Right cardiac atrium (tissue), 5 donors: Measurements from ENCODE around the gene OR14A16. TPM values are rescaled to one million over a fixed set of nuclear protein-coding genes. Genes with fewer than 3 reads are reported as not detected.

Experiments used
- polyA plus RNA-seq: library from polyadenylated mRNA; stranded (reverse); fragments of 200-250 nt; gene quantifications from one replicate; pipeline ENCODE4 v1.2.3, GENCODE V29; 2013
- total RNA-seq, 4 donors: library from RNA; stranded (reverse); fragmentation: NEBNext Ultra II Directional; extraction: Animal tissue kit (Norgen Biotek cat#: 25700); gene quantifications; one replicate each; pipeline ENCODE4 v1.2.1, GENCODE V29; 2021
- donor health status: healthy with polysubstance abuse.
- donor health status: DM: no; HTN: yes; CAD: no.
- donor health status: DM: no; HTN: no; CAD: no.
- donor health status: DM: no; HTN: yes; CAD: no; lungs with severe emphysema.
- donor health status: DM: yes; HTN: yes; CAD: no.

Gene OR14A16
- total and polyA plus RNA-seq, 5 donors, result not detected

Other genes with a start within 250 kb of the OR14A16 start
- not detected for gene OR2G2, start 235.8 kb downstream of the OR14A16 start, total RNA-seq
- gene OR2G2, start 235.8 kb downstream of the OR14A16 start, polyA plus RNA-seq, result not detected
- gene OR2G3, start 218.5 kb downstream of the OR14A16 start, total RNA-seq, result not detected
- gene OR2G3, start 218.5 kb downstream of the OR14A16 start, polyA plus RNA-seq, result not detected
- not detected for gene OR13G1, start 144.4 kb downstream of the OR14A16 start, total RNA-seq
- not detected for gene OR13G1, start 144.4 kb downstream of the OR14A16 start, polyA plus RNA-seq
- gene OR6F1, start 107.5 kb downstream of the OR14A16 start, total RNA-seq, result not detected
- not detected for gene OR6F1, start 107.5 kb downstream of the OR14A16 start, polyA plus RNA-seq
- not detected for gene OR14K1, start 85.5 kb downstream of the OR14A16 start, total RNA-seq
- not detected for gene OR14K1, start 85.5 kb downstream of the OR14A16 start, polyA plus RNA-seq
- not detected for gene OR14A2, start 76.0 kb downstream of the OR14A16 start, total RNA-seq
- not detected for gene OR14A2, start 76.0 kb downstream of the OR14A16 start, polyA plus RNA-seq
- gene OR1C1, start 63.6 kb downstream of the OR14A16 start, total RNA-seq, result not detected
- not detected for gene OR1C1, start 63.6 kb downstream of the OR14A16 start, polyA plus RNA-seq
- not detected for gene OR11L1, start 17.8 kb upstream of the OR14A16 start, total RNA-seq
- gene OR11L1, start 17.8 kb upstream of the OR14A16 start, polyA plus RNA-seq, result not detected
- under 1 TPM; 0.25 to 0.56 (median 0.47) TPM for gene TRIM58, start 33.1 kb upstream of the OR14A16 start, total RNA-seq
- 0.07 TPM for gene TRIM58, start 33.1 kb upstream of the OR14A16 start, polyA plus RNA-seq
- under 1 TPM in 1 of 4 donors, not detected in 3; 0.26 TPM for gene OR2W3, start 71.5 kb upstream of the OR14A16 start, total RNA-seq
- gene OR2W3, start 71.5 kb upstream of the OR14A16 start, polyA plus RNA-seq, result not detected
- not detected for gene OR2T8, start 96.1 kb upstream of the OR14A16 start, total RNA-seq
- not detected for gene OR2T8, start 96.1 kb upstream of the OR14A16 start, polyA plus RNA-seq
- not detected for gene OR2AJ1, start 100.8 kb upstream of the OR14A16 start, total RNA-seq
- not detected for gene OR2AJ1, start 100.8 kb upstream of the OR14A16 start, polyA plus RNA-seq
- not detected for gene OR2L8, start 124.7 kb upstream of the OR14A16 start, total RNA-seq
- not detected for gene OR2L8, start 124.7 kb upstream of the OR14A16 start, polyA plus RNA-seq
- not detected for gene OR2AK2, start 141.1 kb upstream of the OR14A16 start, total RNA-seq
- not detected for gene OR2AK2, start 141.1 kb upstream of the OR14A16 start, polyA plus RNA-seq
- gene OR2L5, start 189.5 kb upstream of the OR14A16 start, total RNA-seq, result not detected
- not detected for gene OR2L5, start 189.5 kb upstream of the OR14A16 start, polyA plus RNA-seq
- gene OR2L2, start 206.0 kb upstream of the OR14A16 start, total RNA-seq, result under 1 TPM in 1 of 4 donors, not detected in 3; 0.14 TPM
- not detected for gene OR2L2, start 206.0 kb upstream of the OR14A16 start, polyA plus RNA-seq
- not detected for gene OR2L3, start 222.7 kb upstream of the OR14A16 start, total RNA-seq
- not detected for gene OR2L3, start 222.7 kb upstream of the OR14A16 start, polyA plus RNA-seq